Measurements from ENCODE around the gene BTG4.

The BTG4 gene

DNA sequence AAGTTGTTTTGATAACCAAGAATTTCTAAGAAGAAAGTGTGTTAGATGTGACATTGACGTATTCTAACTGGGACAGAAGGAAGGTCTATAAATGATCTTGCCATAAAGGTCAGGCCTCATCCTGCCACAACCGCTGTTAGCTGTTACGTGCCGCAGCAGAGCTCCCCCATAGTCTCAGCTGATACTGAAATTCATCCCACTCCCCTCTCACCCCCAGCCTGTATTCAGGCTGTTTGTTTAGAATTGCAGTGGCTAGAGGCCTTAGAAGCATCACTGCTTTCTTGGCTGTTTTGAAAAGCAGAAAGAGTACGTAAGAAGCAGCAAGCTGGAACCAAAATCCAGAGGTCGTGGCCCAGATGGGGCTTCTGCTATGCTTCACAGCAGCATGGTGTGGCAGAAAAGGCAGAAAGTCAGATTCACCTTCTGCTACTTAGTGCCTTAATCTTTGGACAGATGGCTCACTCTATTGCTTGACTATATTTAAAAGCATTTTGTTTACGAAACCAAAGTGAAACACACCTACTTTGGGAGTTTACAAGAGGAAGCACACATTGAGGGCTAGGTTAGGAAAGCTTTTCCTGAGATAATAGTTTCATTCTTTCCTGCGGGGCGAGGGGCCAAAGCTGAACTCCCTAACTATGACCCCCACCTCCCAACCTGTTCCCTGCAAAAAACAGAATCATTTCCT is 27.4 kb upstream of the BTG4 start:
- Histone ChIP-seq H4K20me1 (ENCODE audit: insufficient read depth, low read length) (no peaks in the 10 kb centered on the region), H3K79me2 (ENCODE audit: insufficient read depth, low read length) (no peaks in the 10 kb centered on the region), H3K27ac (ENCODE audit: low read length) (no peak overlapping the region), H2AFZ (ENCODE audit: low read depth, low read length) (no peak overlapping the region), H3K9ac (ENCODE audit: low read depth, low read length) (no peak overlapping the region), H3K36me3 (ENCODE audit: insufficient read depth, low read length) (no peaks in the 10 kb centered on the region), H3K4me1 (ENCODE audit: insufficient read depth, low read length) (peaks cover 3% of the 10 kb centered on the region; the same call in 1 of the 2 replicates), H3K27me3 (ENCODE audit: insufficient read depth, low read length, poor library complexity) (peaks cover 23% of the 10 kb centered on the region), H3K9me3 (ENCODE audit: insufficient read depth, low read length, severe bottlenecking) (no peaks in the 10 kb centered on the region), H3K4me3 (ENCODE audit: low read depth in 1 of 2, low read length in 2 of 2) (no peak overlapping the region), H3K4me2 (ENCODE audit: insufficient read depth, low read length) (no peak overlapping the region)
- TF ChIP-seq EZH2 (IDR thresholded peaks at IDR 0.05; ENCODE audit: borderline replicate concordance, low read depth, low read length, severe bottlenecking) = no peak
- DNase-seq (no peak), ATAC-seq (ENCODE audit: insufficient read depth, low read depth) (no peak)

DNA sequence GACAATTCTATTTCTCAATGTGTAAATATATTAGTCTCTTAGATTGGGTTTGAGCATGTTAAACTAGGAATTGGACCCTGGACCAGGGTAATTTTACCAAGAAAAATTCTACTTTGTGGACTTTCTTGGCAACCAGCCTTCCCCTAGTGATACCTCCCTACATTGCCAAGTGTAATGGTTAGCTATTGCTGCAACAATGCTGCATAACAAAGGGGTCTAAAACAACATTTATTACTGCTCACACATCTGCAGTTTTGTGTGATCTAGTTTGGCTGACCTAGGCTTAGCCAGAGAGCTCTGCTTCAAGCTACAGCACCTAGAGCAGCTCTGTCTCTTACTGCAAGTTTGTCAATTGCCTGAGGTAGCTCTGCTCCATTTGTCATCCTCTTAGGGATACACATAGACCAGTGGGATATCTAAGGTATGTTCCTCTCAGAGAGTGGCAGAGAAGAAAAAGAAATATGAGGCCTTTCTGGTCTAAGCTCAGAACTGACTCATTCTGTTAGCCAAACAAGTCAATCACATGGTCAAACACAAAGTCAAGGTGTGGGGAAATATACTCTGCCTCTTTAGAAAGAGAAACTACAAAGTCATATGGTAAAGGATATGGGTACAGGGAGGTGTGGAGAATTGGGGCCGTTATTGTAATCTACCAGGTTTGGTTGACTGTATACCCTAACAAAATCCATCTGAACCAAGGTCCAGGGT is 26.4 kb upstream of the BTG4 start:
- Histone ChIP-seq H3K79me2 (ENCODE audit: insufficient read depth, low read length) (no peaks in the 10 kb centered on the region), H3K4me3 (ENCODE audit: low read depth in 1 of 2, low read length in 2 of 2) (no peak overlapping the region), H3K9ac (ENCODE audit: low read depth, low read length) (no peak overlapping the region), H3K9me3 (ENCODE audit: insufficient read depth, low read length, severe bottlenecking) (no peaks in the 10 kb centered on the region), H3K4me2 (ENCODE audit: insufficient read depth, low read length) (no peak overlapping the region), H3K27ac (ENCODE audit: low read length) (no peak overlapping the region), H3K27me3 (ENCODE audit: insufficient read depth, low read length, poor library complexity) (peaks cover 24% of the 10 kb centered on the region), H3K36me3 (ENCODE audit: insufficient read depth, low read length) (no peaks in the 10 kb centered on the region), H3K4me1 (ENCODE audit: insufficient read depth, low read length) (peaks cover 3% of the 10 kb centered on the region; the same call in 1 of the 2 replicates), H2AFZ (ENCODE audit: low read depth, low read length) (no peak overlapping the region), H4K20me1 (ENCODE audit: insufficient read depth, low read length) (no peaks in the 10 kb centered on the region)
- ATAC-seq (ENCODE audit: insufficient read depth, low read depth) (no peak), DNase-seq (no peak)
- TF ChIP-seq, protein P1, sequence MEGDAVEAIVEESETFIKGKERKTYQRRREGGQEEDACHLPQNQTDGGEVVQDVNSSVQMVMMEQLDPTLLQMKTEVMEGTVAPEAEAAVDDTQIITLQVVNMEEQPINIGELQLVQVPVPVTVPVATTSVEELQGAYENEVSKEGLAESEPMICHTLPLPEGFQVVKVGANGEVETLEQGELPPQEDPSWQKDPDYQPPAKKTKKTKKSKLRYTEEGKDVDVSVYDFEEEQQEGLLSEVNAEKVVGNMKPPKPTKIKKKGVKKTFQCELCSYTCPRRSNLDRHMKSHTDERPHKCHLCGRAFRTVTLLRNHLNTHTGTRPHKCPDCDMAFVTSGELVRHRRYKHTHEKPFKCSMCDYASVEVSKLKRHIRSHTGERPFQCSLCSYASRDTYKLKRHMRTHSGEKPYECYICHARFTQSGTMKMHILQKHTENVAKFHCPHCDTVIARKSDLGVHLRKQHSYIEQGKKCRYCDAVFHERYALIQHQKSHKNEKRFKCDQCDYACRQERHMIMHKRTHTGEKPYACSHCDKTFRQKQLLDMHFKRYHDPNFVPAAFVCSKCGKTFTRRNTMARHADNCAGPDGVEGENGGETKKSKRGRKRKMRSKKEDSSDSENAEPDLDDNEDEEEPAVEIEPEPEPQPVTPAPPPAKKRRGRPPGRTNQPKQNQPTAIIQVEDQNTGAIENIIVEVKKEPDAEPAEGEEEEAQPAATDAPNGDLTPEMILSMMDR (IDR thresholded peaks at IDR 0.05; ENCODE audit: borderline replicate concordance, extremely low read depth, low read length, poor library complexity, severe bottlenecking) = no peak
- no peak for TF ChIP-seq EZH2 (IDR thresholded peaks at IDR 0.05; ENCODE audit: borderline replicate concordance, low read depth, low read length, severe bottlenecking)

DNA sequence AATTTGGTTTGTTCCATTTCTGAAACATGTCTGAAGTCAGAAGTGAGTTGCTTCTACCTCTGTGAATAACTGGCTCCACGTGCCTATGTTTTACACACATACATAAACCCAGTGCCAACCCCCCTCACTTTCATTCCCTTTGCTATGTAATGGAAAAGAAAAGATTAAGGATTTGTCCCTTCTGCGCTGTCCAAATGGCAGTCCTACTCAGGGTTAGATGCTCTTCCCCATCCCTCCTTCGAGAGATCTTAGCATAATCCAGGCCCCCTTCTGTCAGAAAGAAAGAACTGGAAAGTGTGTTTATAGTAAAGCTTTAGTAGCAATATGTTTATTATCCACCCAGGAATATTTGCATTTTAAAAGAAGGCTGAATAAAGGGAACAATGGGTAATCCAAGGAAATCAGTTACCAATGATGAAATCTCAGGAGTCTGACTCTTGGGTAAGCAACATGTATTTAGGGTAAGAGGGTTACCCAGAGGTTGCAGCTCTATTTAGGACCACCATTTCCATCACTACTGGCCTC is 25.2 kb upstream of the BTG4 start:
- no peak for DNase-seq
- Histone ChIP-seq H3K36me3 (ENCODE audit: insufficient read depth, low read length) (no peaks in the 10 kb centered on the region), H3K4me3 (ENCODE audit: low read depth in 1 of 2, low read length in 2 of 2) (no peak overlapping the region), H3K4me1 (ENCODE audit: insufficient read depth, low read length) (0 out of 2 replicates have a peak, but pooled peaks cover under 1% of the 10 kb centered on the region), H3K79me2 (ENCODE audit: insufficient read depth, low read length) (no peaks in the 10 kb centered on the region), H3K9me3 (ENCODE audit: insufficient read depth, low read length, severe bottlenecking) (no peaks in the 10 kb centered on the region), H3K4me2 (ENCODE audit: insufficient read depth, low read length) (no peak overlapping the region), H3K9ac (ENCODE audit: low read depth, low read length) (no peak overlapping the region), H4K20me1 (ENCODE audit: insufficient read depth, low read length) (no peaks in the 10 kb centered on the region), H3K27me3 (ENCODE audit: insufficient read depth, low read length, poor library complexity) (peaks cover 19% of the 10 kb centered on the region), H2AFZ (ENCODE audit: low read depth, low read length) (no peak overlapping the region), H3K27ac (ENCODE audit: low read length) (no peak overlapping the region)
- ATAC-seq (ENCODE audit: insufficient read depth, low read depth) = no peak
- TF ChIP-seq EZH2 (IDR thresholded peaks at IDR 0.05; ENCODE audit: borderline replicate concordance, low read depth, low read length, severe bottlenecking) = no peak
- TF ChIP-seq, protein P1 (IDR thresholded peaks at IDR 0.05; ENCODE audit: borderline replicate concordance, extremely low read depth, low read length, poor library complexity, severe bottlenecking) = no peak

DNA sequence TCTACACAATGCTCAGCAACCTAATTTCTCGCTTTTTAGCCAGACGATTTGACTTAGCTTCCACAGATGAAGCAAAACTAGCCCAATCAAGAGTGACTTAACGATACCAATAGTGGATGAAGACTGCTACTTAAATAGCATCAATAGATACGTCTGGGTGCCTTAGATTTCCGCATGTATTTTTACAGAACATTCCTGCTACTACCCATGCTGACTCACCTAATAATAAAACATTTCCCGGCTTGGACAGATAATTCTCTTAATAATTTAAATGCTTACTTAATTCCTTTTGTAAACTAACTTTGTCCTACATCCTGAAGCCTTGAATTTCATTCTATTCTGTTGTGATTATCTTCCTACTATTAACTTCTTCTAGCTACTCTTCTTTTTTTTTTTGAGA is 23.1 kb upstream of the BTG4 start:
- no peak for ATAC-seq (ENCODE audit: insufficient read depth, low read depth)
- no peak overlapping the region for H3K4me3 ChIP-seq (ENCODE audit: low read depth in 1 of 2, low read length in 2 of 2)
- H3K9me3 ChIP-seq (ENCODE audit: insufficient read depth, low read length, severe bottlenecking) = no peaks in the 10 kb centered on the region
- H3K36me3 ChIP-seq (ENCODE audit: insufficient read depth, low read length) = no peaks in the 10 kb centered on the region
- H3K79me2 ChIP-seq (ENCODE audit: insufficient read depth, low read length) = no peaks in the 10 kb centered on the region
- no peak overlapping the region for H3K9ac ChIP-seq (ENCODE audit: low read depth, low read length)
- no peak for TF ChIP-seq EZH2 (IDR thresholded peaks at IDR 0.05; ENCODE audit: borderline replicate concordance, low read depth, low read length, severe bottlenecking)
- TF ChIP-seq, protein P1 (IDR thresholded peaks at IDR 0.05; ENCODE audit: borderline replicate concordance, extremely low read depth, low read length, poor library complexity, severe bottlenecking) = no peak
- no peak for DNase-seq
- no peak overlapping the region for H3K27ac ChIP-seq (ENCODE audit: low read length)
- no peak overlapping the region for H2AFZ ChIP-seq (ENCODE audit: low read depth, low read length)
- H3K4me1 ChIP-seq (ENCODE audit: insufficient read depth, low read length) = no peaks in the 10 kb centered on the region
- H4K20me1 ChIP-seq (ENCODE audit: insufficient read depth, low read length) = no peaks in the 10 kb centered on the region
- peaks cover 16% of the 10 kb centered on the region for H3K27me3 ChIP-seq (ENCODE audit: insufficient read depth, low read length, poor library complexity)
- no peak overlapping the region for H3K4me2 ChIP-seq (ENCODE audit: insufficient read depth, low read length)

All from DND-41 (cell line).